Fibroblast of pulmonary artery (primary cell): ENCODE data around the gene GRHPR.

Experiments used
- DNase-seq: peaks from one replicate; pipeline ENCODE4 v3.0.0-alpha.2; 2010; ENCODE audit warnings: low read depth
- H3K4me3 ChIP-seq: replicated peaks from 2 replicates; pipeline ENCODE4 v1.5.1; 2011; ENCODE audit warnings: low read depth, mild to moderate bottlenecking, control low read depth, low read length, moderate library complexity
- CTCF ChIP-seq: IDR thresholded peaks from 2 replicates; pipeline ENCODE4 v1.5.1; 2011; ENCODE audit warnings: mild to moderate bottlenecking, control low read depth, low read length, inconsistent platforms; ENCODE audit errors: missing control alignments

GRHPR gene

GRCh38 chr9:37445832-37446231 lies 23.3 kb downstream of the GRHPR start:
- no peak overlapping the region for H3K4me3 ChIP-seq
- DNase-seq = no peak
- TF ChIP-seq CTCF = no peak

- TF ChIP-seq CTCF = no peak
- no peak overlapping the region for H3K4me3 ChIP-seq
- no peak for DNase-seq
These were observed 23.9 kb downstream of the GRHPR start for GRCh38 chr9:37446401-37446800.

- TF ChIP-seq CTCF = no peak
- no peak overlapping the region for H3K4me3 ChIP-seq
- no peak for DNase-seq
These were observed 24.6 kb downstream of the GRHPR start for GRCh38 chr9:37447111-37447510.

GRCh38 chr9:37449862-37450632 lies 27.6 kb downstream of the GRHPR start:
- TF ChIP-seq CTCF = no peak
- no peak for DNase-seq
- no peak overlapping the region for H3K4me3 ChIP-seq

- no peak for DNase-seq
- H3K4me3 ChIP-seq = no peak overlapping the region
- no peak for TF ChIP-seq CTCF
These were observed 29.1 kb downstream of the GRHPR start for GRCh38 chr9:37451628-37452027.

GRCh38 chr9:37452611-37453010 lies 30.1 kb downstream of the GRHPR start:
- no peak overlapping the region for H3K4me3 ChIP-seq
- no peak for TF ChIP-seq CTCF
- no peak for DNase-seq

- no peak overlapping the region for H3K4me3 ChIP-seq
- no peak for DNase-seq
- TF ChIP-seq CTCF = no peak
These were observed 31.3 kb downstream of the GRHPR start for GRCh38 chr9:37453827-37454226.
